Measurements from ENCODE around the gene CDK12.

CDK12 gene

DNA sequence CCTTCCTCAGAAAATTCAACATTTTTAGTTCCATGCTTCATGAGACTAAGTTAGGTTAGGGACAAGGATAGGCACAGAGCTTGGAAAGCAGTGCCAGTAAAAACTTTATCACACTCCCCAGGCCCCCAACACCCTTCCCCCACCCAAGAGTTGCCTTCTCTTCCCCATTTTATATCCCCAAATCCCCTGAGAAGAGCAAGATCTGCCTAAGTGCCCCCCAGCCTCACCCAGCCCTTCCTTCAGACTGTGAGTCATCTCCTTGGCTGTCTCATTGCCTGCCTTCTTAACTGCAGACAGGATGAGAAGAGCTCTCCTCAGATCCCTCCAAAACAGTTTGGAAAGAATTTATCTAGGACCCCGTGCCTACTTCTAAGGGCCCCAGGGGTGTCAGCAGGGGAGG lies 90.6 kb downstream of the CDK12 start:
- no peak for DNase-seq

DNA sequence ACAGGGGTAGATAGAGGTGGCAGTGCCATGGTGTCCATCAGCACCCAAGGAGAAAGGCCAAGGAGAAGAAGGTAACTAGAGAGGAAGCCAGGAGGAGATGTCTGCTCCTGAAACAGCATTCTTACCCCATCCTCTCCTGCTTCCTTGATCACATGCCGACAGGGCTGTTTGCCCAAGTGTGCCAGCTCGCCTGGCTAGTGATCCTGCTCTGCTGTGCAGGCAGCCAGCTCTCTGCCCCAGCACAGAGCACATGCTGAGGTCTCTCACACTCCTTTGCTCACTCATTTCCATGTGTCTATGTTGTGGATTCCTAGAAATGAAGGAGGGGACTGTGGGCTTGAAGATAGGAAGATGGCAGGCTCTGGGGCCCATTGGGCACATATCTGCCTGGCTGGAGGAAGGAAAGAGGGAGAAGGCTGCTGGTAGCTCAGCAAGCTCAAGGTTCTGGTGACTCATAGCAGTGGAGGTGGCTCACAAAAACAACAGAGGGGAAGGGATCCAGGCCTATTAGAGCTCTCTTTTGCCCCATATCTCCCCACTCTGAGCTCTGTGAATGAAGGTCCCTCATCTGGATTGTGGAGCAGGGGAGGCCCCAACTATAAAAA lies 92.2 kb downstream of the CDK12 start:
- DNase-seq: no peak

DNA sequence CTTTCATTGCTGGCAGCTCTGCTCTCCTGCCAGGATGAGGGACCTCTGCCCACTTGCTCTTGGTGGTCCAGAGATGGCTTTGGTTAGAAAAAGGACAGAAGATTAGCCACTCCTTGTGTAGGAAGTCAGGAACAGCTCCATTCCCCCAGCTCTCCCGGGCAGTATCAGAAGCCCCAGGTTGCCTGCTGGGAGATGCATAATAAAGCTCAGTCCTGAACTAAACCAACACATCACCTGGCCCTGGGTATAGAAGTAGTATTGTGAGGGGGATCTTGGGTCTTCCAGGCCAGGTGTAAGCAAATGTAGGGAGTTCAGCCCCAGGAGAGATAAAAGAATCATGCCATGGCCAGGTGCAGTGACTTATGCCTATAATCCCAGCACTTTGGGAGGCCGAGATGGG lies 94.1 kb downstream of the CDK12 start:
- DNase-seq: peak; percentile 13 to 69

DNA sequence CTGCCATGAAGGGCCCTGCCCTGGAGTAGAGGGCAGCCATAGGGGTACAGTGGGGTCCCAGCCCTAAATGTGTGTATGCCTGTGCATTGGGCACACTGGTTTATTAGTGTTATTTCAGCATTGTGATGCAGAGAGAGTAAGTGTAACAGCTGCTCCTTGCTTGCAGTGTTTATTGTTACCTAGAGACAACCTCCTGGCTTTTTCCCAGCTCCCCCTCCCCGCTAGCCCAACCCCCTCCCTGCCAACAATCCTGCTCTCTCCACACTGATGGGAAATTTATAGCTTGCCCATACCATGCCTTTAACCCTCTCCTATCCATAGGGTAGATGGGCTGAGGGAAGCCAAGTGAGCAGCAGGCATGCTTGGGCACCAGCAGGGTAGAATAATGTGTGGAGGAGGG lies 95.1 kb downstream of the CDK12 start:
- no peak for DNase-seq

DNA sequence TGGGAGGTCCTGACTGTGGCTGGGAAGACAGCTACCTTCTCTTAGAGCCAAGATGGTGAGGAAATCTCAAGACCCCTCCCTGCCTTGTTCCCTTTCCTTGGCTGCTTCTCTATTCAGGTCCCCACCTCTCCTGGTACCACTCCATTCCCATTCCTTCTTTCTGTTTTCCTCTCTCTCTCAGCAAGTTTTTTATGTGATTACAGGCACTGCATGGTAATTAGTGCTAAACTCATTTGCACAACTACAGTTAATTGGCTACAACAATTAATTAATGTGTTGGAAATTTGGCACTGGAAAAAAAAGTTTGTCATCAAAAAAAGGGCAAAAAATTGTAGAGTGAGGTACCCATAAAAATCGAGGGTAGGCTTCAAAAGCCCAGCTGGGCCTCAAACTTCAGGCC lies 101.1 kb downstream of the CDK12 start:
- no peak for DNase-seq

DNA sequence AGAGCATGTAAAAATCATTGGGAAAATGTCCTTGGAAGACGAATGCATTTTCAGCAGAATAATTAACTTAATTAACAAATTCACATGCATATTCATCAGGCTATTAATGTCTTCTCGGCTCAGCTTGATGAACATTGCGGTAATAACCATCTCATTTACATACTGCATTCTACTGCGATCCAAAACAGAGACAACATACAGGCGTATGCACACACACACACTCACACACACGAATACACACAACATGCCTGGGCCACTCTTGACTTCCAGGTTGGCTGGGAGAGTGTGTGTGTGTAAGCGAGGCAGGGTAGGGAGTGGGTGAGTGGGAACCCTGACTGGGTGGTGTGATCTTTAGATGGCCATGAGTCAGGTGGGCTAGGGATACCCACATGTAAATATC lies 101.7 kb downstream of the CDK12 start:
- DNase-seq: peak in 1 of 2 experiments; percentile 24

DNA sequence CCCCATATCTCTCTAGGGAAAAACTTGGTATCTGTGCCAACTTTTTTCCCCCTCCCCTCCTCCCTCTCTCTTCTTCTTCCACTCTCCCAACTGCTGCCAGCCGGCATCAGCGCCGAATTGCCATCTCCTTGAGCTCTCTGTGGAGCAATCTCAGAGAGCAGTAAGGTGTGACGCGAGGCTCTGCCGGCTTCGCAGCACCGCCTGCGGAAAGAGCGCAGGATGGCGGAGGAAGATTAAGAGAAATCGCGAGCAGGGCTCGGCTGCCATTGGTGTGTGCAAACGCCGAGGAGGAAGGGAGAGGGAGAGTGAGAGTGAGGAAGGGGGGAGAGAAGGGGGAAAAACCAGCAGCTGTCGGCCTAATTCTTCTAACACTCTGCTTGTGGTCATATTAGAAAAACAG lies 102.2 kb downstream of the CDK12 start:
- peak in 1 of 2 experiments; percentile 40 for DNase-seq

DNA sequence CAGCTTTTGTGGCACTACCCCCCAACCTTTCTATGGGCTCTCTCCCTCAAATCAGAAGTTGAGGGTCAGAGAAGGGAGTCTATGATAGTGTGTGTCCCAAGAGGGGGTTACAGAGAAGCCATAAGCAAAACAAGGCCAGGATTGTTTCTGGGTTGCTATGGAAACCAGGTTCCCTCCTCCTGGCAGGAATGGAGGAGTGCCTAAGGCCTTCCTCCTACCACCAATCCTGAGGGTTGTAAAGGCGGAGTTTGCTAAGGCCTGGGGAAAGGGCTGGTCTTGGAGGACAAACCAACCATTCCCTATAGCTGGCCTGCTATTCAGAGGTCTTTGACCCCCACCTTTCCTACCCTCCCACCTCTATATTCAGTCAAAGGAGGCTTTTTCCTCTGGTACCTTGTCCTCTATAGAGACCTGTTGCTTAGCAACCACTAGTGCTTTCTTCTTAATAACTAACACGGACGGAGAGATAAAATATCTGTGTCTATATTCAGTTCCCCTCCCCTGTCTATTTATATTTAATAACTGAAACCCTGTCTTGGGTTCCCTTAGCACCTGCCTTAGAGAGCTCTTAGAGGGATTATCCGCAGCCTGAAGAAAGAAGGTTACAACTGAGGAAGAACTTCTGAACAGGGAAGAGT lies 103.0 kb downstream of the CDK12 start:
- DNase-seq: peak; percentile 49 to 60

DNA sequence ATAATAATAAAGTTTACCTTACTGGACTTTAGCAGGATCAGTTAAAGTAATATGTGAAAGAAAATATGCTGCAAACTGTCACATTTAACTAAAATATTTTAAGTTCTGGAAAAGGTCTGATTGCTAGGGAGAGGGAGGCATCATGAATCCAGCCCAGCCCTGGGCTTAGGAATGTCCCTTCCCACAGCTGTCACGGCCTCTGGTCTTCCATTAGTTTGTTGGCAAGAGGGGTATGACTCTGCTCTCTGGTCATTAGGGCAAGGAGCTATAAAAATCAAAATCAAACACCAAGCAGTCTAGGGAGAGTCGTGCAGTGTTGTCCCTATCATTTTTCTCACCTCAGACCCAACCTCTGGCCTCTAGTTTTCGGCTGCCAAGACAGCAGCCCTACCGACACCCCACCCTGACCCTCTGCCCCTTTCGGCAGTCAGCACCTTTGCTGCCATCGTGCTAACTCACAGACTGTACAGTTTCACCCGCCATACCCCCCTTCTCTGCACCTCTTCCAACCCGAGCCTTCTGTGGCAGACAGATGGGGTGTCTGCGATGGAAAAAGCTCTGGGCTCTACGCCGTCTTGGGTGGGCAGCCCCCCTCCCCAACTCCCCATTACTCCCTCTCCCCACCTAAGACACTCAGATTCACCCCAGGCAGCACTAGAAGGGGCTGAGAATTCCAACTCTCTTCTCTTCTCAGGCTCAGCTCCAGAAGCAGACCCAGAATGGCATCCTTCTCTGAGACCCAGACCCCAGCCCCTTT lies 105.0 kb downstream of the CDK12 start:
- no peak for DNase-seq

DNA sequence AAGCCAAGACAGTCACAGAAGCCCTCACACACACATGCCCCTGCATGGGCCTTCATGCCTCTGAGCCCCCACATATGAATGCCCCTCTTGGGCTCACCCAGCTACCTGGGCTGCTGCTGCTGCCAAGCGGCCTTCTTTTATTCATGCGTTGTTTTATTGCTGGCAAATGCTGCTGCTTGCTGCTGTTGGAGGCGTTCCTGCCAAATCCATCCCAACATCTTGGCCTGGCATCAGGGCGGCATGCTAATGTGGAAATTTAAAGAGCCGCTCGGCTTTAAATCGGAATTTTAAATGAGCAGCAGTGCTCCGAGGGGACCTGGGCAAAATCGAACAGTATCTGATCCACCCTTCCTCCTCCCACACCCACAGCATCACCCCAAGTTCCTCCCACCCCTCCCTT lies 107.4 kb downstream of the CDK12 start:
- no peak for DNase-seq

DNA sequence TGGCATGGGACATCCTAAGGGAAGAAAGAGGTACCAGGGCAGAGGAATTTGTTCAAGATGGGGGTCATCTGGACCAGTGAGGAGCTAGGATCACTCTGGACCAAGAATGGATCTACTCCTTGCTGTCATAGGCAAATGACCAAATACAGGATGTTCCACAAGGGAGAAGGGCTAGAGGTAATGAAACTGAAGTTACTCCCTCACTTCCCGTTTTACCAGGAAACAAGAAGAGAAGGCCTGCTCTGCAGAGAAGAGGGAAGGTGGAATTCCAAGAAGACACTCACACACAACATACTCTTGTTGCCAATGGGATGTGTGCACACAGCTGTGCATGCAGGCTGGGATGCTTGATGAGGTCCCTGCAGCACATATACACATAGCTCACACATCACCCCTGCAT lies 107.8 kb downstream of the CDK12 start:
- no peak for DNase-seq

DNA sequence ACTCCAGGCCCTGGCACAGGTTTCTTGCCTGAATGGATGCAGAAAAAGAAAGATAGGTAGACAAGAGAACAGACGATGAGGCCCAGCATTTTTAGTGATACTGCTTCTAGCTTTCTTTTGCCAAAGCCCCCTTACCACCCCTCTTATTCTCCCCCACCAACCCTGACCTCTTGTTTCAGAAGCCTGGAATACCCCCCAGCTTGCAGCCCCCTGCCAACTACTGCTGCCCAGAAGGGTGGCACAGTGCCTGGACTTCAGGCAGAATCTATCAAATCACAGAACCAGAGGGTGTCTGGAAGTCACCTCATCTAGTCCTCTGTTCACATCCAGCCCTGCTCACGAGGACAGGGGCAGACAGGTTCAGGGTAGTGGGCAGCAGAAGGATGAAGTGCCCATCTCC lies 110.8 kb downstream of the CDK12 start:
- DNase-seq: no peak

DNA sequence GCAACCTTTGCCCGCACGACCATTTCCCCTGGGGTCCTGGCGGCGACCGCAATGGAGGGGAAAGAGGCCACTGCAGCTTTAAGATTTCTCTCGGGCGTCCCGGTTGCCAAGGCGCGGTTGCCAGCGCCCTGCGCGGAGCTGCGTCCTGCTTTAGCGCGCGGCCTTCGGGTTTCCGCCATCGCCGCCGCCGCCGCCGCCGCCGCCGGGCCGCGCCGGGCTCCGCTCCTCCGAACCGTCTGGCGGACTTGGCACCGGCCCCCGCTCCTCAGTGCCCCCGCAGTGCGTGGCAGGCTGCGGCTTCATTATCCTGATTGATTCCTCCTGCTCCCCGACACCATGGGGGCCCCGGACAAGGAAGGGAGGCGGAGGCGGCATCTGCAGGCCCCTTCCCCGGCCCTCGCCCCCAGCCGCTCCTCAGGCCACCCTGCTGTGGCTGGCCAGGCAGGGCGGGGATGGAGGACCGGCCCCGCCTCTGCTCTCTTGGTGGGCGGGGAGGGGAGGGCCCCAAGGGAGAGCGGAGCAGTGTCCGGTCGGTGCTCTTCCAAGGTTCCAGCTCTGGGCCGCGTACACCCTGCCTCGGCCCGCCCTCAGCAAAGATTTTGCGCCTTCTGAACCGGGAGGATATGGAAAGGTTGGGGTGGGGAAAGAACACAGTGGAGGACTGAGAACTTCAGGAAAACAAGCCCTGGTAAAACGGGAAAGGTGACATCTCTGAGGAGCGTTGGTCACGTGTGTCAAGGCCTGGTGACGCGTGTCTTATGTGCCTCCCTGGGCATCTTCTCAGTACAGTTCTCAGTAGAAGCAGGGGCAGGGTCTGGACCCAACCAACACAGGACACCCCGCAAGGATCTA lies 112.4 kb downstream of the CDK12 start:
- peak; percentile 35 to 76 for DNase-seq

DNA sequence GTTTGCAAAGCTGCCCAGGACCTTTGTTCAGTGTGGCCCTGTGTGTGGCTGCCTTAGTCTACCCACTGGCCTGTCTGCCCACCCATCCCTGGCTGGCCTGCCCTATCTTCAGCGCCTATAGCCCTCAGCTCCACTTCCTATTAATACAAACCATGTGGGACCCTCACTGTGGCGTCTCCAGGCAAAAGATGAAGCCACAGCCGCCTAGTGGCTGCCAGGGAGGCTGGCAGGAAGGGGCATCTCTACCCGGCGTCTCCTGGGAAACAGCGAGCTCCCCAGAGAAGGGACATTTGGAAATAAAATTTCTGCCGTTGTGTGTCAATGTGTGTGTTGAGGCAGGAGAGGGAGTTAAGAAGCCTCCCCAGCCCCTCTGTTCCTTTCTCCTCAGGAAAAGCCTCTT lies 114.9 kb downstream of the CDK12 start:
- DNase-seq: peak; percentile 53 to 69

DNA sequence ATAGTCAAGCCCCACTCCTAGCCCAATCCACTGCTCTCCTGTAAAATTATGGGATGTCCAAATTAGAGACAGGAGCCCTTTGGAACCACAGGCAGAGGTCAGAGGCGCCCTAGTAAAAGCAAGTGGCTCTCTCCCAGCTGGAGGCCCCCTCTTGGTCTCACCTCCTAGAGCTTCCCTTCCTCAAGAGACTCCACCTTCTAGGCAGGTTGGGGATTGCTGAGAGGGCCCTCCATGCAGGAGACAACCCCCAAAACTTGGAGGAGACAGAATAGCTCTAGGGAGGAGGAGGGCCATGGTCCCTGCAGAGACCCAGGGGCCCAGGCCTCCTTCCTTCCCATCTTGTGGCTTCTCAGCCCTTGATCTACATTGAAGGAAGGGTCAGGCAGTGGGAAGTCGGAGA lies 117.0 kb downstream of the CDK12 start:
- no peak for DNase-seq

DNA sequence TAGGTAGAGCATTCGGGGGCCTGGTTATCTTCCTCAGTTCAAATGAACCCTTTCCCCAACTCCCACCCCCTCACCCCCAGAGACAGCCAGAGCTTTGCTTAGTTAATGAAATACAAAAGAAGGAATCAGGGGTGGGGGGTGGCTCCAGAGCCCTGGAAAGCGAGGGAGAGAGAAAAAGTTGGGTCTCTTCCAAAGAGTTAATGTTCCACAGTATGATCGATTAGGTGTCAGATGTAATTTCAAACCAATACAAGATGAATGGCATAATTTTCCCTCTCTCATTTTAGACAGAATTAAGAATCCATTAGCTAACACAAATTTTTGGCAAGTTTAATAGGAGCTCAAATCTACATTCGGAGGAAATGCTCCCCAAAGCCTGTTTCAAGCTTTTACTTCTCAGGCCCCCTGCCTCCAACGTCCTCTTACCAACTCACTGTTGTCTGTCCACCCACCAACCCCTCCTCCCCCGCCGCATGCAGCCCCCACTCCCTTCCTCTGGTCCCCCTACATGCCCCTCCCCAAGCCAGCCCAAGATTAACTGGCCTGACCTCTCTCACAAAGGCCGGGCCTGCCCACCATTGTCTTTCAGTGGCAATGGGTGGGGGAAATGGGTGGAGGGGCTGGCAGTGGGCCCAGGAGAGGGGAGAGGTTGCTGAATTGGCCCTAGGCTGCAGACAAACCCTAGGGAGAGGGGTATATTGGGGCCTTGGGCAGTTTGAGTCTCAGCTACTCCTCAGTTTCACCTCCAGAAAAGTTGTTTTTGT lies 118.2 kb downstream of the CDK12 start:
- no peak for DNase-seq

DNA sequence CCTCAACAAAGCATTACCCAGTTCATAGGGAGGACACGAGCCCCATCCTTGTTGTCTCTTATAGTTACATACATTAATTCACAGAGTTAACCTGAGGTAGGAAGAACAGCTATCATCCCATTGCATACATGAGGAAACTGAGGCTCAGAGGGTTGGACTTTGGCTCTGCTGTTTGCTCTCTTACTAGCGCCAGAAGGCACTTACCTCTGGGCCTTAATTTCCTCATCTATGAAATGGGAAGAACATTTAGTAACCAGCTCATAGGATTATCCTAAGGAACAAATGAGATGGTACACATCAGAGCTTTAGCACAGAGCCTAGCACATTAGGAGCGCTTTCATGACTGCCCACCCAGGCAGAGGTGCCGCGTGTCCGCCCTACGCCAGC lies 118.8 kb downstream of the CDK12 start:
- no peak for DNase-seq

DNA sequence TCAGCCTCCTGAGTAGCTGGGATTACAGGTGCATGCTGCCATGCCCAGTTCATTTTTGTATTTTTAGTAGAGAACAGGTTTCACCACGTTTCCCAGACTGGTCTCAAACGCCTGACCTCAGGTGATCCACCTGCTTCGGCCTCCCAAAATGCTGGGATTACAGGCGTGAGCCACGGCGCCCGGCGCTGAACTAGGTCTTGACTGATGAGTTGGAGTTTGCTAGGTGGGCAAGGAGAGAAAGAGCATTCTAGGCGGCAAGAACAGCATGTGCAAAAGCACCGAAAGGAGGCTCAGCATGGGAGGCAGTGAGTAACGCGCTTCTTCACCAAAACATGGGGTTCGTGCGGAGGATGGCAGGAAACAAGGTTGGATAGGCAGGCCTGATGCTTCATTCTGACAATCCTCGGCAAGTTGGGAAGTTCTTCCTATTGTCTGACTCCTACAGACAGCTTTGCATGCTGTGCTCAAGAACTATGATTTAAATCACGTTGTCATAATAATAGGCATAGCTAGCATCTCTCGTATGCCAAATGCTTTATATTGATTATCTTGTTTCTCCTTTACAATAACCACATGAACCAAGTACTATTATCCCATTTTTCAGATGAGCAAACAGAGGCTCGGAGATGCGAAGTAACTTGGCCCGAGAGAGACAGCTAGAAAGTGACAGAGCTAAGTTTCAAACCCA lies 119.9 kb downstream of the CDK12 start:
- DNase-seq: no peak

DNA sequence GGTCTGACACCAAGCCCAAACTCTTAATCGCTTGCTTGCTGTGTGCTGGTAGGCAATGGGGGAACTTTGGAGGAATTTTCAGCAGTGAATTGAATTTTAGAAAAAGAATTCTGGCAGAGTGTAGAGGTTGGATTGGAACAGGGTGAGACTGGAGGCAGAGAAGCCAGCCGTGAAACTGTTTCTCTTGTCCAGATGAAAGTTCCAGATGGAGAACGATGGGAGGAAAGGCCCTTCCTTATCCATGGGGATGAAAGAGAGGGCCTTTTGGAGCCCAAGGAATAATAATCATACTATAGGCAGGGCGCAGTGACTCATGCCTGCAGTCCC lies 120.4 kb downstream of the CDK12 start:
- no peak for DNase-seq

DNA sequence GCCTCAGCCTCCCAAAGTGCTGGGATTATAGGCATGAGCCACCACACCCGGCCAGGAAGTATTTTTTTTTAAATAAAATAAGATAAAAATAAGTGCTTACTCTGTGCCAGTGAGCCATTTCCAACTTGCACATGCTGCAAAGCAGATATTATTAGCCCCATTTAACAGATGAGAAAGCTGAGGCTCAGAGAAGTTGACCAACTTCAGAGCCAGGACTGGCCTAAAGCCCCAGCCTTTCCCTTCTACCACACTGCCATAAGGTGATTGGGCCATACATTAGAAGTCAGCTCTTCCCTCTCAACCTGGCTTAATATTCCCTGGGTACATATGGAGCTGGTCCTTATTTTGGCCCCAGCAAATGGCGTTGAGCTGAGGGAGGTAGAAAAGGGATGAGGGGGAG lies 121.4 kb downstream of the CDK12 start:
- DNase-seq: no peak

Data from NCI-H526 (cell line).